ENCODE results near the gene FGFRL1.
"Not testable (repeated sequence)": the region's sequence is repeated elsewhere in the genome, so short reads cannot be mapped to it uniquely, and the experiment has no call there.

The FGFRL1 gene

GRCh38 chr4:973431-974397 lies 37.7 kb upstream of the FGFRL1 start, which contains the start of gene DGKQ:
Gene DGKQ (minus strand): TSS chr4:973569. CDS start chr4:973482, 87 bp downstream.
- DNase-seq, result peak; percentile 95

DNA sequence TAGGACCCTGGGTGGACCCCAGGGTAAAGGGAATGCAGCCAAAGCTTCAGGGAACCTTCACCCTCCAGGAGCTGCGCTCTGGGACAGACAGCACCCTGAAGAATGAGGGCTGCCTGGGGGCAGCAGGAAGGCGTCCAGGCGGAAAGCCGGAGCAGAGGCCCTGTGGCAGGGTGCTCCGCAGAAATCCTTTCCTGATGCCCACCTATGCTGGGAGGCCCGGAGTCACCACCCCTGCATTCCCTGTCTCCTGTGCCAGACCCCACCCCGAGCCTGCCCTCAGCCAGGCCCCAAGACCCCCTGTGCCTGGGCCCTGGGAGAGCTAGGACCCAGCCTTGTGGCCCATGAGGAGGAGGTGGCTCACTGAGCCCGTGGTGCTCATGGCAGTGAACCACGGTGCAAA lies 36.8 kb upstream of the FGFRL1 start:
- DNase-seq, result no peak

DNA sequence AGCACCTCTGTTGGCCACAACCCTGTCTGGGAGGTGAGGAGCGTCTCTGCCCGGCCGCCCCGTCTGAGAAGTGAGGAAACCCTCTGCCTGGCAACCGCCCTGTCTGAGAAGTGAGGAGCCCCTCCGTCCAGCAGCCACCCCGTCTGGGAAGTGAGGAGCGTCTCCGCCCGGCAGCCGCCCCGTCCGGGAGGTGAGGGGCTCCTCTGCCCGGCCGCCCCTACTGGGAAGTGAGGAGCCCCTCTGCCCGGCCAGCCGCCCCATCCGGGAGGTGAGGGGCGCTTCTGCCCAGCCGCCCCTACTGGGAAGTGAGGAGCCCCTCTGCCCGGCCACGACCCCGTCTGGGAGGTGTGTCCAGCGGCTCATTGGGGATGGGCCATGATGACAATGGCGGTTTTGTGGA lies 35.4 kb upstream of the FGFRL1 start:
- DNase-seq, result not testable (repeated sequence)

DNA sequence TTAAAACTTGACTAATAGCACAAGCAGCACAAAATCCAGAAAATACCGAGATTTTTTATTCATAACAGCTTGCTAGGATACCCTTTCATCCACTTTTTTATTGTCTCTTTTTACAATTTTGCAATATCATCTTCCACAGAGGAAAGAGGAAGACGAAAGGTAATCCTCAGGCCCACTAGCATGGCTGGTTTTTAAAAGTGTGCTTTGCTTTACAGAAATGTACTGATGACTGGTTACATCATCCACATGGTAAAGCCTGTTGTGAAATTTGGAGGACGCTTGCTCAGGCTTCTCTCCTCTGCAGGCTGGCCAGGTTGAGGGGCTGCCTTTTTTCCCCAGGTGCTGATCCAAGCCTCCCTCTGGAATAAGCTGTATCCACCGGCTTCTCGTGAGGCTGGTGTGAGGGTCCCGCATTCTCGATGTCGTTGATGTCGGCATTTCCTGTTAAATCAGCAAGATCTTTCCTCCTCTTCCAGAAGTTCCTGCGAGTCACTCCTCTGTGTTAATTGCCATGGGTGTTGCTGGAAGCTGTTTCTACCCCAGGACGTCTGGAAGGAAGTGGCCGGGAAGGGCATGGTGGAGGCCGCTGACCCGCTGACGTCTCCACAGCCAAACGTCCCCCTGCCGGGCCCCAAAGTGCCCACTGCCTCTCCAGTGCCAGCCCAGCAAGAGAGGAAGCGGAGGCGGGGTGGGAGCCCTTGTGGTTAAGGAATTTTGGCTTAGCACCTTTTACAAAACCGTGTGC lies 32.3 kb upstream of the FGFRL1 start:
- no peak for DNase-seq

DNA sequence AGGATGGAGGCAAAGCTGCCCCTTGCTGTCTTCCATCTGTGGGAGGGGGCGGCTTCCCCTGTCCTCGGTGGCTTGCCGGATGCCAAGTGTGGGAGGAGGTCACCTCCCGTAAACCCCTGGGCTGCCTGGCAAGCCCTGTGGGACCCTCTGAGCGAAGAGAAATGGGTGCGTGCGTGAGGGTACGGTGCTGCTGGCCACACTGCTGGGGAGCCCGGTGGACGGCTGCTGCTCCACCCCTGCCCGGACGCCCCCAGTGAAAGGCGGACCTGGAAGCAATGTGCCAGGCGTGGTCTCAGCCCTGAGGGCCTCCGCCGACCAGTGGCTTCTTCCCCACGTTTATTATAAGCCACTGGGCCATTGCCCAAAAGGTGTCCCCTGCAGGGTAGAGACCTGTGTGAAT lies 29.1 kb upstream of the FGFRL1 start:
- DNase-seq, result no peak

- no peak for DNase-seq
Observed at GRCh38 chr4:982814-983213, 28.6 kb upstream of the FGFRL1 start.

- DNase-seq, result no peak
Observed at GRCh38 chr4:984336-985054, 26.9 kb upstream of the FGFRL1 start.

DNA sequence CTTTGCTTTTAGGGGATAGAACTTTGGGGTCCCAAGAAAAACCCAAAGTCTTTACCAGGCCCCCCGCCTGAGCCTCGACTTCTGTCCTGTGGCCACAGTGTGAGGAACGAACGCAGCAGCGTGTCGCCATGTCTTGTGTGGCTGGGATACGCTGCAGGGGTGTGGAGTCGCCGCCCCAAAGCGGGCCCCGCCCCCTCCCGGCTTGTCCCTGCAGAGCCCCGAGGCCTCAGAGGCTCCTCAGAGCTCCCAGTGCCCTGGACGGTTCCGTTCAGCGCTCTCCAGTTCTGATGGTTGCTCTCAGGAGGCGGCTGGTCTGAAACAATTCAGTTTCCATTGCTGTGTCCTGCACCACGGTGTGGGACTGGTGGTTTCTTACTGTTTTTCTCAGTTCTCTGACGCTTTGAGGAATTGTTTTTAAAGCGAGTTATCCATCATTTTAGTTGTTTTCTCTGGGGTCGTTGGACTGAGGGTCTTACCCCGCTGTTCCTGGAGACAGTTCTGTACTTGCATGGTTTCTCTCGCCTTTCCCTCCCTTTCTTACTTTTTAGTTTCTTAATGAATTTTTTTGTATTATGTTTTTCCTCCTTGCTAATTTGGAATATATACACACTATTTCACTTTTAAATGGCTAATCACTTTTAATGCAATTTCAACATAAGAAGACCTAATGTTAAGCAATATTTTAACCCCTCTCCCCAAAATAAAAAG lies 26.1 kb upstream of the FGFRL1 start:
- peak; percentile 88 for DNase-seq

DNA sequence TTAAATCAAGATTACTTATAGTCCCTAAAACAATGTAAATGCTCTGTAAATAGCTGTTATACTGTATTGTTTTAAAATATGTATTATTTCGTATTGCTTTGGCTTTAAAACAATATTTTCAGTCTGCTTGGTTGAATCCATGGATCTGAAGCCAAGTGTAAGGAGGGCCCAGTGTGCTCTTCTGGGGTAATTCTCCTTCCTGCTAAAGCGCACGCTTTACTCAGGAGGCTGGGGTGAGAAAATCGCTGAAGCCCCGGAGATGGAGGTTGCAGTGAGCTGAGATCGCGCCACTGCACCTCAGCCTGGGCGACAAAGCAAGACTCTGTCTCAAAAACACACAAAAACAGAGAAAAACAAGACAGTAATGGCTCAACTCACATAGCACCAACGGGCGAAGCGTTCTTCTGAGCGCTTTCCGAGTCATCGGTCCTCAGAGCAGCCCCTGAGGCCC lies 25.0 kb upstream of the FGFRL1 start:
- no peak for DNase-seq

DNA sequence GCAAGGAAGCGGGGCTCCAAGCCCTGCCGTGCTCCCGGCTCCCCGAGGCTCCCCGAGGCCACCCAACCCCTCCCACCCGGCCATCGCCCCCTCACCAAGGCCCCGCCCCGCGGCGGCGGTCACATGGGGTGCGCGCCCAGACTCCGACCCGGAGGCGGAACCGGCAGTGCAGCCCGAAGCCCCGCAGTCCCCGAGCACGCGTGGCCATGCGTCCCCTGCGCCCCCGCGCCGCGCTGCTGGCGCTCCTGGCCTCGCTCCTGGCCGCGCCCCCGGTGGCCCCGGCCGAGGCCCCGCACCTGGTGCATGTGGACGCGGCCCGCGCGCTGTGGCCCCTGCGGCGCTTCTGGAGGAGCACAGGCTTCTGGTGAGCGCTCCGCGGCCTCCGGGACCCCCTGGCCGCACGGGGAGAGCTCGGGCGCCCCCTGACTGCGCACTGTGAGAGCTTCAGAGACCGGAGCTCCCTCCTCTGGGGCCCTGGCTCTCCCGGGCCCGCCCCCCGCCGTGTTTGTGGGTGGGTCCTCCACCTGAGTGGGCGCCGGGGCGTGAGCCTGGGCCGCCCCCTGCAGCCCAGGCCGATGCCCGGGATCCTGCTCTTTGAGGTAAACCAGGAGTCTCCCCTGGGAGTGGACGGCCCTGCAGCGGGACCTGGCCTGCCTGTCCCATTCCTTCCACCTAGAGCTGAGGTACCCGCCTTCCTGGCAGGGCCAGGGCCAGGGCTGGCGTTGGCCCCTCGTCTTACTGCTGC lies 24.4 kb upstream of the FGFRL1 start, which contains the start of gene IDUA:
IDUA (plus strand) TSS at position 166 of the 745 bp plus-strand sequence; CDS start at position 207, 41 bp downstream.
- DNase-seq, result peak; percentile 92

GRCh38 chr4:987624-988513 lies 23.6 kb upstream of the FGFRL1 start:
- DNase-seq, result no peak

- no peak for DNase-seq
Observed at GRCh38 chr4:988726-989721, 22.4 kb upstream of the FGFRL1 start.

DNA sequence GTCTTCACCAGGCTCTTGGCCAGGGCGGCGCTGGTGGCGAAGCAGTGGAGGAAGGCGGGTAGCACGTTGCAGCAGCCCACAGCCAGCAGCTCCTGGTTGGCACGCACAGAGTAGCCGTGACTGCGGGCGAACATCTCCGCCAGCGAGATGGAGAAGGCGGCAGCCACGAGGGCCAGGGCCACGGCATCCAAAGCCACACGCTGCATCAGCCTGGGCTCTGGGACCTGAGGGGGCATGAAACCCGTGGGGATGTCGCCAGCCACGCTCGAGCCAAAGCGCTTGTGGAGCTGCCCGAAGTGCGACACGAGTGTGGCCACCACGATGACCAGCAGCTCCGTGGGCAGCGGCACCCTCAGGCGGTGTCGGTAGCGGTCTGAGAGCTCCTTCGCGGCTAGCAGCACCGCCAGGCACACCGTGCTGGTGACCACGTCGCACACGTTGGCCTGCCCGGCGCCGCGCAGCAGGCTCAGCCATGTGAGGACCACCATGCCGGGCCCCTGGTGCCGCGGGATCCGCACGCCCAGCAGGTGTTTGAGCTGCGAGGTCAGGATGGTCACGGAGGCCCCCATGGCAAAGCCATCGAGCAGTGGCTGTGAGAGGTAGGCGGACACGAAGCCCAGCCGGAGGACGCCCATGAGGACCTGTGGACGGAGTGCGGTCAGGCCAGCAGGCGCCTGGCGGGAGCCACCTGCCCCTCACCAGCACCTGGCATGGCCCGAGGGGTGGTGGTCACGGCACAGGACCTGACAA lies 21.5 kb upstream of the FGFRL1 start:
- DNase-seq, result no peak

- no peak for DNase-seq
Observed at GRCh38 chr4:990746-991367, 20.6 kb upstream of the FGFRL1 start.

DNA sequence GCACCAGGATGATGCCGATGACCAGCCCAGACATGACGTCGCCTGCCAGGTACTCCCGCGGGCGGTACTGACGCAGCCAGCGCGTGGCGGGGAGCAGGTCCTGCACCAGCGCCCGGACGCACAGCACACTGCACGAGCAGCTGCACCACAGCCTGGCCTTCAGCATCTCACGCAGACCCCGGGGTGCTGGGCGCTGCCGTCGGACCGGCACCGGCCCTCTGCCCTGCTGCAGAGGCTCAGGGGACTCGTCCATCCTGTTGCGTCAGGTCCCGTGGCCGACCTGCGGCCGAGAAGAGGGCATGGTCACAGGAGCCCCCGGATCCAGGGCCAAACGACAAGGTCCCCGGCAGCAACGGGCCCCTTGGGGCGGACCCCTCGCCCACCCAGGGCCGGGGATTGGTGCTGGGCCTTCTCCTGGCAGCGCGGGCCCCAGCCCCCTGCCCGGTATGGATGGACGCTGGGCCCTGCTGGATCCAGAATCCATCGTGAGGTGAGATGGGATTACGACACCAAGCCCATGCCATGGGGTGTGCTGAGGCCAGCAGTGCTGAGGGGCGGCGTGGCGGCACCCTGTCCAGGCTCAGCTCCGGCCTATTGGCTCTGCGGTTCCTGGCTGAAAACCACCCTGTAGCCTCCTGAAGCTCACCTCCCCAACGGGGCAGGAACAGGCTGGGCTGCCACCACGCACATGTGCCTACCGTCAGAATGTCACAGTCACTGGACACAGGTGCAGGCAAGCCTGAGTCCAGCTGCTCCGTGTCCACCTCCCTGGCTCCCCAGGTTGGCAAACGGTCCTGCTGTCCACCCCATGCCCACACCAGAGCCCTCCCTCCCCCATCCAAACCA lies 19.8 kb upstream of the FGFRL1 start:
- no peak for DNase-seq

- DNase-seq, result no peak
Observed at GRCh38 chr4:992297-993110, 18.9 kb upstream of the FGFRL1 start.
